ENCODE data around the gene DCN.

Gene DCN

DNA sequence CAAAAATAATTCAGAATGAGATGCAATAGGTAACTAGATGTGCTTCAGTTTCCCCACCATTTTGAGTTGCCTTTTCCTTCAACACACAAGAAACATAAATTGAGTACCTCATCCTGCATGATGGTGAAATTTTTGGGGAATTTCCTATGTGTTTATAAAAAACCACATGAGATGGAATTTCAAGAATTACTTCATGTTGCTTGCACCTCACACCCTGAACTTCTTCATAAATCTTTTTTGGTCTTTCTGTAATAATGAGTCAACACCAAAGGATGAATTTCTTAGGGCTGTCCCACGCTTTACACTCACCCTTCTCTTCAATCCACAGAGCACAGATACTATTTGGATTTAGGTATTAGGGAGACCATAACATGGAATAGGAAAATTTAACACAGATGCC lies 48.7 kb downstream of the DCN start:
- no peak for DNase-seq

DNA sequence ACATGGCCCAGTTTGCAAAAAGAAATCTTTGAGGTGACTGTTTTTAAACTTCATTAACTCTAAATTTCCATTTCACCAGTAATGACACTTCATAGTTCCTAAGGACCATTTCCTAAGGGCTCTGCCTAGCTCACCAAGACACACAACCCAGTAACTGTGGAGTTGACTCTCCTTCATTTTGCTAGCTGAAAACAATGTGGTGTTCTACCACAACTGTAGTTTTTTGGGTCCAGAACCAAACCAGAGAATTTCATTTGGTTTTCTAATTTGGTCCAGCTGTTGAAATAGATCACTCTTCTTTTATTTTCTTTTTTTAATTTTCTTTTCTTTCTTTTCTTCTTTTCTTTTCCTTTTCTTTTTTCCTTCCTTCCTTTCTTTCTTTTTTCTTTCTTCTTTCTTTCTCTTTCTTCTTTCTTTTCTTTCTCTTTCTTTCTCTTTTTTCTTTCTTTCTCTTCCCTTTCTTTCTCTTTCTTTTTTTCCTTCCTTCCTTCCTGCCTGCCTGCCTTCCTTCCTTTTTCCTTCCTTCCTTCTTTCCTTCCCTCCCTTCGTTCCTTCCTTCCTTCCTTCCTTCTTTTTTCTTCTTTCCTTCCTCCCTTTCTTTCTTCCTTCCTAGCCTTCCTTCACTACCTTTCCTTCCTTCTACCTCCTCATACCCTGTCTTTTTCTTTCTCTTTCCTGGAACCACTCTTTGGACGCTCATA lies 52.8 kb downstream of the DCN start:
- DNase-seq: no peak

DNA sequence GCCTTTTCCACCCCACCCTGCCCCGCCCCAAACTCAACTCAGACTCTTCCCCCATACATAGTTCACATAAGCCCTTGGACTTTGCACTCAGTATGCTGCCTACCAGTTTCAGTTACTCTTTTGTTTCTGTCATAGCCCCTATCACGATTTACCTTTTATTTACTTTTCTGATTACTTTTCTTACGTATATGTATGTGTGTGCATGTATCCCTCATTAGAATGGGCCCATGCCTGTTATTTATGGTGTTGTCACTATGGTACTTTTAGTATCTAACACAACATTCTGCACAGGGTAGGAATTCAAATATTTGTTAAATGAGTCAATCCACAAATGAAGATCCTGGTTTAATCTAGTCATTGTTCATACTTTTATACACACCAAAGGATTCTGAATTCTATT lies 54.9 kb downstream of the DCN start:
- DNase-seq: no peak

DNA sequence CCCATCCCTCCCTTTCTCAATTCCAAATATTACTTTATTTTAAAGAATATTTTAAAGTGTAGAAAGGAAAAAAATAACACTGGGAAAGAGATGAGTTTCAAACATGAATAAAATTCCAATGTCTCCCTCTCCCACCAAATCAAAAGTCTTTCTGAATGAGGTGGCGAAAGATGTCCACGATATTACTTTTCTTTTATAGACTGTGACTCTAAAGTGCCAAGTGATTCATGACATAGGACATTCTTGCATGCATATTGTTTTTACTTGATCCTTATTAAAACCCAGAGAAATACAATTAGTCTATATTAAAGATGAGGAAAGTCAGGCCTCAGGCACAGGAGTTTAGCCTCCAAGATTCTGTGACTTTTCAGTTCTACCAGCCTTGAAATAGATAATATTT lies 55.3 kb downstream of the DCN start:
- DNase-seq: no peak

DNA sequence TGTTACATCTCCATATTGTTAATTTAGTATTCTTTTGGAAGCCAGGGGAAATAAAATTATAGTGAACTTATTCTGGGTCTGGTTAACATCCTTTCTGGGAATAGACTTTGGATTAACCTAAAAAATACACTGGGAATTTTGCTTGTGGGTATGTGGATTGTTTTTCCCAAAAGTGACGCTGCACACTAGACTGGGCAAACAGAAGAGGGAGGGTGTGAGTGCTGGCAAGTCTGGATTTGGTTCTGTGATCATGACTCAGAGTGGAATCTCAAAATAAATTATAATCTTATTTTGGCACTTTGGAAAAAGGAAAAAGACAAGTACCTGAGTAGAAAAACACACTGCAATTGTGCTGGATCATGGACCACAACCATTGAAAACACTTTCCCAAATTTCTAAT lies 56.1 kb downstream of the DCN start:
- DNase-seq: no peak

DNA sequence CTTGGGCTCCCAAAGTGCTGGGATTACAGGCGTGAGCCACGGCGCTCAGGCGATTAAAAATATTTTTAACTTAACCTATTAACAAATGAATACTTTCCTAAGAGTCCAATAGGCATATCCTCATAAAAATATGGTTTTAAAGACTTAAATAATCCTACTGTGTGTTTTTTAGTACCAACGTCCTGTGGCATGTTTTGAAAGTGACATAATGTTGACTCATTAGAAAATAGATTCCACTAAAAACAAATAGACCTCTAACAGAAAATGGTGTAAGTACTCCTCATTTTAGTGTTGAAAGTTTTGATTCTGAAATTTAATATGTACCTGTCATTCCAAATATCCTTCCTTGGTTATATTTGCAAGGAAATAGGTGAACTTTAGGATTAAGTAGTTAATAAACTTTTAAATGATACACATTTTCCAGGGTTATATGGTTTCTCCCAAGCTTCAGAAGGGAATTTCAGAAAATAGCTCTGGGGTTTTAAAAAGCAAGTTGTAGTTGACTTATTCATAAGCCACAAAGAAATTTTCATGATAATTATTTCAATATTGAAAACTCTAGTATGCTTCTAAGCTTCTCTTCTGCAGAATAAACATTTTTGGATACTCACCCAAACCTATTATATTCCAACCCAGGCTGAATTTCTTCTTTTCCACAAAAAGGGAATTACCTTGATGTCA lies 59.2 kb downstream of the DCN start:
- no peak for DNase-seq

DNA sequence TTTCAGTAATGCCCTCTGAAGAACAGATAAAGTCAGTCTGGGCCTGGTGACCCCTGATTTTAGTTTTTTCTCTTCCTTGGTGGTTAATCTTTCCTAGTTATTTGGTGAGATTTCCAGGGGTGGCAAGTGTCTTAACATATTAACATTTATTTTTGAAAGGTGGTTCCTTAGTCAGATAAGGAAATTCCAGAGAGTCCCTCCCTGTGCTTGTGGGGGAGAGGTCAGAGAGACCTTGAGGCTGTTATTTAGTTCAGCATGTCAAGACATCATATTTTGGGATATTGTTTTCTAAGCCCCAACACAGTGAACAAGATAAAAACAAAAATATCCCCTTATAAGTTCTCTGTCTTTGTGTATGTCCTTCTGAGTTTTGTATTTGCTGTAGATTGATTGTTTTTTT lies 61.8 kb downstream of the DCN start:
- DNase-seq: no peak

DNA sequence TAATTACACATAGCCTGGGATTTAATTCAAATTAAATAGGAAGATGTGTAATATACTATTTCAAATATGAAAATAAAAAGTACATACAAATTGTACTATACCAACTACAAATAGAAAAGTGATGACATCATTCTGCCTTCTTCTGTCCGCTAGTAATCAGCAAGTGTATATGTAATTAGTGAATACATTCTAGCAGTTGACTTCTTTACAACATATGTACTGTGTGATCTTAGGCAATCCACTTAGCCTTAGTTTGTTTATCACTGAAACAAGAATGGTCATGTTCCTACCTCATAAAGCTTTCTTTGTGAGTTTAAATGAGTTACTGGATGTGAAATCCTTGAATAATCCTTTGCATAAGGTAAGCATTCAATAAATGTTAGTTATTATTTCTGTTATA lies 63.5 kb downstream of the DCN start:
- DNase-seq: no peak

DNA sequence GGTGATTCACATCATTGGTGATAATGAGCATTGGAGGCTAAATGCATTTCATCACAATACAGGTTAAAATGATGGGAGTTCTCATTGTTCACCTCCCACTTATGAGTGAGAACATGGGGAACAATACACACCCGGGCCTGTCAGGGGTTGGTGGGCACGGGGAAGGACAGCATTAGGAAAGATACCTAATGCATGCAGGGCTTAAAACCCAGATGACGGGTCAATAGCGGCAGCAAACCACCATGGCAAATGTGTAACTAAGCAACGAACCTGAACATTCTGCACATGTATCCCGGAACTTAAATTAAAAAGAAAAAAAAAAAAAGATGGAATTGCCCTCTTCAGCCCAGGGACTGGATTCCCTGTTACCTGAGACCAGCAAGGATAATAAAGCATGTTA lies 69.0 kb downstream of the DCN start:
- DNase-seq: no peak

DNA sequence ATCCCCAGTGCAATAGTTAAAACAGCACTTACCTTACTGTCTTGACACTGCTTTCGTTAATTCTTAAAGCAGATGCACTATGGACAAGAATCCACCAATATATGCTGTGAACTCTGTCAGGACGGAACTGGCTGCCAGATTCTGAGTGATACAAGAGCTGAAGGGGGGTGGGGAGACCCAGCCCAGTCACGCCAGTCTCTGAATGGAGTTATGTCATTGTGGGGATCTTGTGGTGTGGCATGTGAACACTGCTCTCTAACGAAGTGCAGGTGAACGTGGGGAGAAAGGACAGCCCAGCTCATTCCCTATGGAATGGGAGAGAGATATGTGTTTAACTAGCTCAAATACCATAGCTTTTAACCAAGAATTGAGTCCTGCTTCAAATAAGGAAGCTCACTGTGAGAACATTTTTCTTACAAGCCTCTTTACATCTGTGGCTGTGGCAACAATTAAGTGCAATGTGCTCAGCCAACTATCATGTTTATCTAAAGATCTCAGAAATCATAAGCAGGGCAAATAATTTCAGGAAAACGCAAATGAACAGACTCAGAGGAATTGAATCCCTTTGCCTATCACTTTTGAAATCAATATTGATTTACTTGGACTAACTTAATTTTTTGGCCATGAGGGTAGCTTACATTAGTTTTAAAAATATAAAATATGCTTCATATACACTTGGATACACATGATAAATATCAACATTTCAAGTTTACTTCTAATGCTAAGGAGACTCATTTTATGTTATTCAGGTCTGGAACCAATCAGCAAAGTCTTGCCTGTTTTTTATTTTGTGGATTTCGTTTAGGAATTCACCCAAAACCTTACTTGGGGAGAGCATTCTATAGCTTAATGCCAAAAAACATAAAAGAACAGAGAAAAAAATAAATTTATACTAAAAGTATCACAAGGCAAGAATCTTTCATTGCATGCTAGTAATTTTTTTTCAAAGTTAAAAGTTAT lies 71.0 kb downstream of the DCN start, which contains the start of gene LUM:
TSS of gene LUM (minus strand) at position 129 of the 960 bp plus-strand sequence. CDS start 2,515 bp downstream, outside the sequence.
- DNase-seq: peak in 1 of 2 experiments; percentile 12

DNA sequence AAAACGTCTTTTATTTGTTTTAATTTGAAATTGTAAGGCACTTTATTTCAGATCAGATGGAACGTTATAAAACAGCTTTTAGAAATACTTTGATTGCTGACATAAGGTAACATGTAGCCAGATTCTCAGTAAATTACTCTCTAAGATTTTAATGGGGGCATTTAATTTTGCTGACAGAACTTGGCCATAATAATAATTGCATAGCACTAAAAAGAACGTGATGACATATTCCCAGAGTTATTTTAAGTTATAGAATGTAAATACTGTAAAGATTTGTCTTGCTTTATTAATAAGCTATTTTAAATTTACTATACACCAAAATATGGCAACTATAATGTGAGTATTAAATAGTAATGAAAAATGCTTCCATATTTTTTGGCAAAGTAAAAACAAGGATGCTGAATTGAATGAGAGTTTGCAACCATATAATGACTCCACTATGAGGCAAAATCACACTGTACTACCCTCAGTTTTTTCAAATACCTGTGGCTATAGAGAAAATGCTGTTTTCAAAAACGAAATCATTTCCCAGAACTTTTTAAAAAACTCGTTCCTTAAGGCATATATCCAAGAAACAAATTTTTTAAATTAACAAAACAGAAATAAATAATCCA lies 72.2 kb downstream of the DCN start:
- no peak for DNase-seq

DNA sequence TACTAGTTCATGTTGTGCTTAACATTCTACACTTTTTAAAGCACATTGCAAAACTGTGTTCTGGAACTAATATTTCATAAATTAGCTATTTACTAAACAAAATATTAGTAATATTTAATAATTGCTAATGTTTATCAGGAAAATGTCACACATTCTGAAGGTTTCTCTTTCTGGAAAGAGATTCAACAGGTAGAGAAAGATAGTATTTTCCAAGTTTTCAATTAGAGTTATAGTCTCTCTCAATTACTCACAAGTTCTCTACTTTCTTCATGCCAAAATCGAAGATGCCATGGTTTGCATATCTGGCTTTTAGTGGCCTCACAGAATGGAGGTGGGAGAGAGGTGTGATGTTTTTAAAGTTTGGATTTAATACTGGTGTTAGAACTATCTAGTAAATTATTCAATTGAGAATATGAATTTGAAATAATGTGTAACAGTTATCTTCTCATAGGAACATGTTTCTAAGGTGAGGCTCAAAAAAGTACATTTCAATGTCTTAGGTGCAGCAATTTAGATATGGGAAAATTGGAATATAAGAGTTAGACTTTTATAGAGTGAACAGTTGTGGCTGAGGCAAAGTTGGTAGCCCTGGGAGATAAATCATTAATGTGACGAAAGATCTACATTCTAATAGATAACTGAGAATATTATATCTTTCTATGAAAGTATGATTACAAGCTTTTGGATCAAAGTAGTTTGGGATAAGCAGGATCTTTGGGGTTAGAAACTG lies 72.9 kb downstream of the DCN start:
- DNase-seq: no peak

DNA sequence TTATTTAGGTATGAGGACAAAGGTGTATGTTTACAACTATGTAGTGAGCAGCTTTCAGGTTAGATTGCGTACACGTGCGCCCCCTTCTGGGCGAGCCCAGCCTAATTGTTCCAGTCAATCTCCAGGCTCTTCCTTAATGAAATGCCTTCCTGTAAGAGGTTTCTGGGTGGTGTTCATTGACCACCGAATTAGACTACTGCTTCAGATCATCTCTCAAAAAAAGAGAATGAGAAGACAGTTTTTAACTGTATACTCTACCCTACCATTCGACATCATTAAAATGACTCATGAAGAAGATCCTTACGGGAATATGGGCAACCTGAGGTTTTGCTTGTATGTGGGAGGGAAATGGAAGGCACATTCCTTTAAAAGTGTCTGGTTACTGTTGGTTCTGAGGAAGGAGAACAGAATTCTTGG lies 73.5 kb downstream of the DCN start:
- DNase-seq: peak in 1 of 2 experiments; percentile 19

DNA sequence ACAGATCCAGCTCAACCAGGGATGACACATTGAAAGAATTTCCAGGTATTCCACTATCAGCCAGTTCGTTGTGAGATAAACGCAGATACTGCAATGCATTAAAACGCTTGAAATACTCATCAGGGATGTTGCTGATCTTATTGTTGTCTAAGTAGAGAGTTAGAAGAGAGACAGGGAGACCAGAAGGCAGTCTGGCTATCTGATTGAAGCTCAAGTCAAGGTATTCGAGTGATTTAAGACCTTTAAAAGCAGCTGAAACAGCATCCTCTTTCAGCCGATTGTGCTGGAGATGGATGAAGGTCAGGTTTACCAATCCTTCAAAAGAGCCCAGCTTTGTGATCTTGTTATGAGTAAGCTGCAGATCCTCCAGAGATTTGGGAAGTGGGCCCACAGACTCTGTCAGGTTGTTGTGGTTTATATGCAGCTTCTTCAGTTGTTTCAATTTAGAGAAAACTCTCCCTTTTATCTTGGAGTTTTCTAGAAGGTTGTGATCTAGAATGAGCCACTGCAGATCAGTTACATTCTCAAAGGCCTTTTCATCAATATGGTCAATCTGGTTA lies 74.3 kb downstream of the DCN start:
- DNase-seq: no peak

DNA sequence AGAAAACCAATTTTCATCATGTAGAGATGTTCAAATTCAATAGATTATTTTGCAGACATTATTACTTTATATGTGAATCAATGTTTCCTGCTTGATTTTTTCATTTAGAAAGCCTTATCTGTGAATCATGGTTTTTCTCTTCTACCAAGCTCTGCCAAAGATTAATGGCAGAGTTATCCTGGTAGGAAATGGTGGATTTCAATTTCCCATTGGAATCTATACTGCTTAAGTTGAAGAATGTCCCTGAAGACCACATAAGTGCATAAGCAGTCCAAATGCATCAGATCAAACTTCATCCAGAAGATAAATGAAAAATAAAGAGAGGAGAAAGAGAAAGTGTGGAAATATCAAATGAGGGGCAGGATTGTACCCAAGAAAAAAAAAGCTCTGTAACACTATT lies 76.3 kb downstream of the DCN start:
- DNase-seq: no peak

DNA sequence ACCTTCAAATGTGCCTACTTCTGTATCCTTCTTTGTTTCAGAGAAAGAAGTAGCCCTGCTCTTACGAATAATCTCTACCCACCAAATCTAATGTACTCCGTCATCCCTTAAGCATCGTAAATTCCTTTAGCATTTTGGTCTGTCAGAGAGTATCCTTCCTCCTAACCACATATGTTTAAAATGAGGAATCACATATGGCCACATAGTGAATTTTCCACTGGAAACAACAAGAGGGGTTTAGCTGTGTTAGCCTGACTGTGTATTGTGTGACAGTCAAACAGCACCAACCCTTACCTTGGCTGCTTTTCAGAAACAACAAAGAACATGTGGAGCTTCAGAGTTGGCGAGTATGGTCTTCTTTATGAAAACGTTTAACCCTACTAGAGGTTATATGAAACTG lies 76.8 kb downstream of the DCN start:
- peak in 1 of 2 experiments; percentile 40 for DNase-seq

DNA sequence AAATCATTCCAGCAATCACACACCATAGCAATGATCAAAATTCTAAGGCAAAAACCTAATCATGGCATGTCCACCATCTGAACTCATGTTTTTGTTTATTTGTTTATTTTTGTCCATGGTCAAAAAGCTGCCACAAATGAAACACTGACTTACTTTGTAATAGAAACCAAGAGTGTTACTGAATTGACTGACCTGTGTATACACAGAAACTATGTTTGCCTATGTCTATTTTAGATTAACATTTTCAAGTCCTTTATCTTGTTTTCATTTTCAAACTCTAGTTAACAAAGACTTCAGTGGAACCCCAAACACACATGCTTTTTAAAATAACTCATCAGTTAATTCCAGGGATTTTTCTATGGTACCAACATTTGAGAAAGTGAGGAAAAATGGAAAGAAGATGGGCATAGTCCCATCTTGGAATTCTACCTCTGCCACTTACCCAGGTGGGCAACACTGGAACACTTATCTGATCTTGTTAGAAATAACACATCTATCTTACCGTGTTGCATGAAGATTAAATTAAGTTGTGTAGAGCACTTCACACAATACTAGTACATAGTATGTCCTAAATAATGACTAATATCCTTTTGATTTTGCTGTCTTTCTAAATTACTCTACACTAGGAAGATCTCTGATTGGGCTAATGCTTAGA lies 77.7 kb downstream of the DCN start:
- no peak for DNase-seq

DNA sequence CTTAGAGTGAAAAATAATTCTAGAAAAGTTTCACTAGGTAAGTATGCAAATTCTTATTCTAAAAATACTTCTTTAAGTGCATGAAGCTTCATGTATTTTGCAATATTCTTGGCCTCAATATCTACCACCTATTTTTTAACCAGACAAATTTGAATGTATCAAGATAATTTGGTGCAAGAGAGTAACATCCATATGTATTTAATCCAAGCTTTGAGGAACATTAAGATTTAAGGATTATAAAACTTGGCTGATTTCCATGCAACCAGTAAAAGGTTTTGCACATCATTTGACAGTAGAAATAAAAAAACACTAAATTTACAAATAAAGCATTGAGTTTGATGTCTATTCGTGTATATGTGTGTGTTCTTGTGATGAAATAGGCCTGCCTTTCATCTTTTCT lies 79.0 kb downstream of the DCN start:
- no peak for DNase-seq

DNA sequence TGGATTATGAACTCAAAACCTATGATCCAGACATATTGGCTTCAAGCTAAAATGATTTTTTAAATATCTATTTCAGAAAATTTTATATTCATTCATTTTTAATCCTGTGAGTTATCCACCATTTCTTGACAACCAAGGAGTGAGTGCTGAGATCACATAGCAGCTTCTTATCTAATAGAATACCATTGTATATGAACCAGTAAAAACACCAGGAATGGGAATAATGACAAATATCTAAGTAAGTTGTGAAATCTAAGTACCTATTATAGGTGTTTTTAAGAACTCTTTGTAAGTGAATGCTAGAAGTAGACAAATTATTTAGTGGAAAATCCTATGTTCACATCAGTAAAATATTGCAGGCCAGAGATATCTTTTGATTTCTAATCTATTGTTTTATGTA lies 79.5 kb downstream of the DCN start:
- DNase-seq: no peak

DNA sequence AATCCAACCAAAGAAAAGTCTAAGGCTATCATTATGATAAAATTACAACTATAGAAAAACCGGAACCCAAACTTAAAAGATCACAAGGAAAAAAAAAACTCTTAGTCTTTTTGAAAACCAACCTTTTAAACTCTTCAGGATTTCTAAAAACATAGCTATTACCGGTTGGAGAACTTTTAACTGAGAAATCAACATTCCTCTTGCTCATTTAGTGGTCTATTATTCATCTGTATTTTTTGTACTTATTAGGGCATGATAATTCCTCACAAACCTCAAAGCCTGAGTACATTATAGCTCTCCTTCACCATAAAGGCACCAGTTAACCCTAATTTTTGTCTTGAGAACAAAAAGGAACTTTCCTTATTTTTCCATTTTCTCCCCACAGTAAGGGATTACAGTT lies 81.7 kb downstream of the DCN start:
- DNase-seq: no peak

DNA sequence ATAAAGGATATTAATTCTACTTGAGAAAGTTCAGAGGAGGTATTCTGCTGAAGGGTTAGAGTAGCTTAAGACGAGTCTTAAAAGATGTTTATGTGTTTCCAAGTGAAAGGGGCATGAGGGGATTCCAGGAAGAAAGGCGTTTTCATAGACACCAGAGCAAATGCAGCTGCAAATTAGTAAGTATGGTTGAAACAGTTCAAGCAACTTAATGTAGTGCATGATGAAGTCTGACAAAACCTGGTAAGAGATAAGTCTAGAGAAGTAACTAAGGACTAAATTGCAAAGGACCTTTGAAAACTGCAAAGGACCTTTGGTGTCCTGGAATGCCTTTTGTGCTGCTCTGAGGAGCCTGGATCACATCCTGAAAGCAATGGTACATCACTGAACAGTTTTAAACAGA lies 82.8 kb downstream of the DCN start:
- DNase-seq: no peak

DNA sequence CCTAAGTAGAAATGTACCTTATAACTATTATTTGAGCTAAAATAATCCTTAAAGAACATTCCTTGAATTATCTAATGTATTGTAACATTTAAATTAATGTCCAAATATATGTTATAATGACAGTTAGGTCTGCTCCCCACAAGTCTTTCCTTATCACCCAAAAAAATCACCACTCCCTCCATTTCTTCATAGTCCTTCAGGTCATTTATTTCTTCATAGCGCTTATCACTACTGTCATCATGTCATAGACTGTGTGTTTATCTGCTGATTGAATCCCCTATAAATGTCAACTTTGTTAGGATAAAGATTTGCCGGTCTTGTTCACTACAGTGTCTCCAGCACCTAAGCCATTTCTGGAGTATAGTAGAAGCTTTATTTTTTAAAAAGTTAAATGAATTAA lies 83.3 kb downstream of the DCN start:
- DNase-seq: no peak

All from NCI-H446 (cell line).